Neural cell (in vitro differentiated cells): ENCODE measurements around the gene CTSL.

Source experiments
- EP300 ChIP-seq: fragments of 450-650 bp; conservative IDR thresholded peaks from 2 replicates; pipeline ENCODE4 v1.6.1; 2014; ENCODE audit warnings: antibody characterized with exemption, mild to moderate bottlenecking, moderate library complexity; ENCODE audit not compliant: poor library complexity, severe bottlenecking
- REST ChIP-seq: IDR thresholded peaks from 2 replicates; pipeline ENCODE4 v1.6.1; 2012; ENCODE audit warnings: borderline replicate concordance
- TAF1 ChIP-seq: IDR thresholded peaks from 2 replicates; pipeline ENCODE4 v1.6.1; 2012; ENCODE audit warnings: low read depth
- TF ChIP-seq, protein P1 (sequence below): fragments of 450-650 bp; IDR thresholded peaks from 2 replicates; pipeline ENCODE4 v1.5.1; 2014; ENCODE audit warnings: antibody characterized with exemption, mild to moderate bottlenecking, moderate library complexity; ENCODE audit not compliant: poor library complexity, severe bottlenecking

GRCh38 chr9:87685441-87685840 is 40.5 kb upstream of the CTSL start:
- TF ChIP-seq TAF1, result no peak
- TF ChIP-seq, protein P1, sequence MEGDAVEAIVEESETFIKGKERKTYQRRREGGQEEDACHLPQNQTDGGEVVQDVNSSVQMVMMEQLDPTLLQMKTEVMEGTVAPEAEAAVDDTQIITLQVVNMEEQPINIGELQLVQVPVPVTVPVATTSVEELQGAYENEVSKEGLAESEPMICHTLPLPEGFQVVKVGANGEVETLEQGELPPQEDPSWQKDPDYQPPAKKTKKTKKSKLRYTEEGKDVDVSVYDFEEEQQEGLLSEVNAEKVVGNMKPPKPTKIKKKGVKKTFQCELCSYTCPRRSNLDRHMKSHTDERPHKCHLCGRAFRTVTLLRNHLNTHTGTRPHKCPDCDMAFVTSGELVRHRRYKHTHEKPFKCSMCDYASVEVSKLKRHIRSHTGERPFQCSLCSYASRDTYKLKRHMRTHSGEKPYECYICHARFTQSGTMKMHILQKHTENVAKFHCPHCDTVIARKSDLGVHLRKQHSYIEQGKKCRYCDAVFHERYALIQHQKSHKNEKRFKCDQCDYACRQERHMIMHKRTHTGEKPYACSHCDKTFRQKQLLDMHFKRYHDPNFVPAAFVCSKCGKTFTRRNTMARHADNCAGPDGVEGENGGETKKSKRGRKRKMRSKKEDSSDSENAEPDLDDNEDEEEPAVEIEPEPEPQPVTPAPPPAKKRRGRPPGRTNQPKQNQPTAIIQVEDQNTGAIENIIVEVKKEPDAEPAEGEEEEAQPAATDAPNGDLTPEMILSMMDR, result no peak
- TF ChIP-seq REST, result no peak
- no peak for TF ChIP-seq EP300
